GM03348 (cell line): ENCODE measurements around the gene LRWD1.

ENCODE experiments used
- DNase-seq: peaks from one replicate; pipeline ENCODE4 v3.0.0; 2012; ENCODE audit warnings: low spot score

The LRWD1 gene

DNA sequence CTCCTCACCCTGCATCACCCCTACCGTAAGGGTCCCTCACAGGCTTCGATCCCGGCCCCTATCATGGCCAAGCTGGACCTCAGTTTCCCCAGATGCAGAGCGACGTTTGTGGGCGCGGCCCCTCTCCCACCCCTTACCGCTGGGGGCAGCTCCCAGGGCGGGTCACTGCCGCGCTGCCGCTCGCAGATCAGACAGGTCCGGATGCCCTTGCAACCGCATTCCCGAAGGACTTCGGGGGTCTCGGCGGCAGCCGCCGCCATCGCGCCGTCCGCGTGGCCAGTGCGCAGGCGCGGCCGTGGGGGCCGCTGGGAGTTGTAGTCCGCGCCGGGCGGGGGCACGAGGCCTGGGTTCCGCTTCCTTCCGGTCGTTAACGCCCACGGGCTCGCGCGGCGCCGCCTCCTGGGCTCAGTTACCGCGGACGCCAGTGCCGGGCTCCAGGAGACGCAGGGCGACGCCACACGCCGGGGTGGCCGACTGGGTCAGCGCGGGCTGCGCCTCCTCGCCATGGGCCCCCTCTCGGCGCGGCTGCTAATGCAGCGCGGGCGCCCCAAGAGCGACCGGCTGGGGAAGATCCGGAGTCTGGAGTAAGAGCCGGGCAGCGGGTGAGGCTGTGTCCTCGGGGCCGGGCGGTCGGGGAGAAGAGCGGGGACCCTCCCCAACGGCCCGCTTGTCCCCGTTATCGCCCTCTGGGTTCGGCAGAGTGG lies at the start of gene LRWD1, which contains the start of gene ALKBH4:
TSS of gene LRWD1 (plus strand) at position 408 of the 704 bp plus-strand sequence. CDS start at position 505, 97 bp downstream.
TSS of gene ALKBH4 (minus strand) at position 287 of the 704 bp plus-strand sequence. CDS start at position 260, 27 bp downstream.
- peak; percentile 100 for DNase-seq

DNA sequence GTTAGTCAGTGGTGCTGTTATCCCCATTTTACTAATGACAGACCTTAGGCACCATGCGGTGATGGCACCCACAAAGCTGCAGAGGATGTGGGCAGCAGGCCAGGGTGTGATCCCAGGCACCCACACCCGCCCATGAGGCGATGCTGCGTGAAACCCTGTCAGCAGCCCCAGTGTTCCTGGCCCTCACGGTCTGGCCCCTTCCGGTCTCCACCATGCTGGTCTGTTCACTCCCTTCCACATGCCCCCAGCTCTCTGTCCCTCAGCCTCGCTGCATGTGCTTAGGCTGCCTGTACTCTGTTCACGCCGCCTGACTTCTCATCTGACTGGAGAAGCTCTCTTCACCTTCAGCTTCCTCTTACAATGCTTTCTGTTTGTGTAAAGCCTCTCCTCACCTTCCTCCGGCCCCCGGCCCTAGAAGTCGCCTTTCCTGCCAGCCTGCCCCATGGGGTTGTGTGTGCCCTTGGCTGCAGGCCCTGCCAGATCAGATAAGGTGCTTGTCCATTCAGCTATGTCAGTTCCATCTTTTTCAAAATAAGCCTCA lies 49.0 kb upstream of the LRWD1 start:
- no peak for DNase-seq

DNA sequence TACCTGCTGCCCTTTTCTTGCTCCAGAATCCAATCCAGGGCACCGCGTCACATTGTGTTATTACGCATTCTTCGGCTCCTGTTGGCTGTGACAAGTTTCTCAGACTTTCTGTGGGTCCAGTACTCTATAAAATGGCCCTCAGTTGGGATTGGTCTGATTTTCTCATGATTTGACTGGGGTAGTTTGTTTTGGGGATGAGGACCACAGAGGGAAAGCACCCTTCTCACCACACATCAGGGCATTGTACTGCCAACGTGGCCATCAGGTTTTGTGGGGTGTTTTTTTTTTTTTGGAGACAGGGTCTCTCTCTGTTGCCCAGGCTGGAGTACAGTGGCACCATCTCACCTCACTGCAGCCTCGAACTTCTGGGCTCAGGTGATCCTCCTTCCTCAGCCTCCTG lies 48.4 kb upstream of the LRWD1 start:
- DNase-seq = no peak

DNA sequence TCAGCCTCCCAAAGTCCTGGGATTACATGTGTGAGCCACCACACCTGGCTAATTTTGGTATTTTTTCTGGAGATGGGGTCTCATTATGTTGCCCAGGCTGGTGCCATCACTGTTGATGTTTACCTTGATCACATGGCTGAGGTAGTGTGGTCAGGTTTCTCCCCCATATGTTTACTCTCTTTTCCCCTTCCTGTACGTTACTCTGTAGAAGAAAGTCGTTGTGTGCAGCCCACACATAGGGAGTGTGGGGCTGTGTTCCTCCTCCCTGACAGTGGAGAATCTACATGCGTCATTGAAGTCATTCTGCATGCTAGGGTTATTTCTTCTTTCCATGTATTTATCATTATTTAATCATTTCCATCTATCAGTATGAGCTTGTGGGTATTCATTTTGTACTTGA lies 47.7 kb upstream of the LRWD1 start:
- no peak for DNase-seq

DNA sequence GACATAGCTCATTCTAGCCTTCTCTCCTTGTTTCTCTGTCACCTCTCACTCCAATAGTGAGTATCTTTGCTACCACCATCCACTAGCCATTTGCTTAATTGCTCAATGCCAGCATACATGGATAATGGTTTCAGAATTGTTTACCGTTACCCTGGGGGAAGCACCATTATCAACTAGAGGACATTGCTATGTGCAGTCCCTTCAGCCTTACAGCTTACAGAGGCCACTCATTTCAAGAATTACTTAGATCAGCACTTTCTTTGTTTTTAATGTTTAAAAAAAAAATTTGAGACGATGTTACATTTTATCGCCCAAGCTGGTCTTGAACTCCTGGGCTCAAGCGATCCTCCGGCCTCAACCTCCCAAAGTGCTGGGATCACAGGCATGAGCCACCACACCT lies 46.2 kb upstream of the LRWD1 start:
- DNase-seq = no peak

DNA sequence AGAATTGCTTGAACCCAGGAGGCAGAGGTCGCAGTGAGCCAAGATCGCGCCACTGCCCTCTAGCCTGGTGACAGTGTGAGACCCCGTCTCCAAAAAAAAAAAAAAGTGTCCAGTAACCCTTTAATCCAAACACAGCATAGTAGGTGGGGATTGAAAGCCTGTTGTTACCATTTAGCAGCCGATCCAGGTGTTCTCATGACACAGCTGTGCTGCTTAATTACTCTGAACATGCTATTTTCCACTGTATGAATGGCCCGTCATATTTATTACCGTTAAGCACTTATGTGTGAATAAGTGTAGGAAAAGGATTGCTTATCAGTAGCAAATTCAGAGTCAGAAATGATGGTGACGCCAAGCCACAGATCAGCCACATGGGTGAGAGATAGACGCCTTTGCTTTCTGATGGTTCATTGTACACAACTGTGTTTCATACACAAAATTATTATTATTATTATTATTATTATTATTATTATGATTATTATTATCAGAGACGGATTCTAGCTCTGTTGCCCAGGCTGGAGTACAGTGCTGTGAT lies 43.0 kb upstream of the LRWD1 start:
- DNase-seq = no peak

DNA sequence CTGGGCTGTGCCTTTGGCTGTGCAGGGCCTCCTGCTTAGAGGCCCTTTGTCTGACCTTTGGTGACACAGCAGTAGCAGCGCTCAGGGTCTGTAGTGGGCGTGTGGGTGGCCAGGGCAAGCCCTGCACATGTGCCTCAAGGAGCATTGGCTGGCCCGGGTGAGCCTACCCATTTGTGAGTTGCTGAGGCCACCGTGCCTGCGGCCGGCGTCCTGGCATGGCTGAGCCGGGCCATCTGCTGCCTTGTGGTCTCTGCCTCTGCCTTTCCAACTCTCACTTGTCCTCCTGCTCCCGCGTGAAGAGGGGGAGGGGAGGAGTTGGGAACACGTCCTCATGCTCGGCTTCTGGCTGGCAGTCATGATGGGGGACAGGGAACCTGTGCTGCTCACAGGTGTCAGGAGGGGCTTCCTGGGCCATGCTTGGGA lies 40.6 kb upstream of the LRWD1 start:
- DNase-seq = no peak

DNA sequence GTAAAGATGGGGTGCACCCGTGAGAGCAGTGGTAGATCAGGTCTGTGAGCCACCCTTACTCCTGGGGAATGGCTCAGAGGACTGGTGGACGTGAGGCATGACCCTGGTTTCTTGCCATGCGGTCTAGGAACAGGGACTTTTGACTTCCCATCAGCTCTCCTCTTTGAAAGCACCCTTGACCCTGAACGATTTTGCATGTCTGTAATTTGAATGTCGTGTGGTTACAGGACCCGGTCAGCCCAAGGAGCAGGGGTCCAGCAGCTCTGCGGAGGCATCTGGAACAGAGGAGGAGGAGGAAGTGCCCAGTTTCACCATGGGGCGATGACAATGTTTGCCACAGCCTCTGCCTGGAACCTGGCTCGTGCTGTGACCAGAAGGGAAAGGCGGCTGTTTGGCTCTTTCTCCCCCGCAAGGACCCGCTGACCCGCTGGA lies 40.0 kb upstream of the LRWD1 start:
- no peak for DNase-seq

DNA sequence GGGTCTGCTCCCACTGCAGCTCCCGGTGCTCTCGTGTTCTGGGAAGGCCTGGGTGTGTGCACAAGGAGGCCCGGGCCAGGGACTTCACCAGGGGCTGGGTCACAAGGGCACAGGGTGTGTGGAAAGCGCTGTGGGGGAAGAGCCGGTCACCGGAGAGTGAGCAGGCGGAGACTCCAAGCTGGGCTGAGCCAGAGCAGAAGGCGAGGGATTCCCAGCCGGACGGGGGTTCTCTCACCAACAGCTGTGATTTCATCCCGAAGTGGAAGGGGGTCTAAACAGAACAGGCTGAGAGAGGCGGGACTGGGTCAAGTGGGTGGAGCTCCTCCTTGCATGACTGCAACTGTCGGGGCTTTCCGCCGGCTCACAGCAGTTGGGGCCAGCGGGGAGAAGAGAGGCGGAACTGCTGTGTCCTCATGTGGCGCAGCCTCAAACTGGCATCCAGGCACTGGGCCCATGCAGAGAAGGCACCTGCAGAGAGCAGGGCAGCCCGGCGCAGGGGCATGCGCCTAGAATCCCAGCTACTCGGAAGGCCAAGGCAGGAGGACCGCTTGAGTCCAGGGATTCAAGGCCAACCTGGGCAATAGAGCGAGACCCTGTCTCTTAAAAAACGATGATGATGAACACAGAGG lies 39.0 kb upstream of the LRWD1 start:
- no peak for DNase-seq

DNA sequence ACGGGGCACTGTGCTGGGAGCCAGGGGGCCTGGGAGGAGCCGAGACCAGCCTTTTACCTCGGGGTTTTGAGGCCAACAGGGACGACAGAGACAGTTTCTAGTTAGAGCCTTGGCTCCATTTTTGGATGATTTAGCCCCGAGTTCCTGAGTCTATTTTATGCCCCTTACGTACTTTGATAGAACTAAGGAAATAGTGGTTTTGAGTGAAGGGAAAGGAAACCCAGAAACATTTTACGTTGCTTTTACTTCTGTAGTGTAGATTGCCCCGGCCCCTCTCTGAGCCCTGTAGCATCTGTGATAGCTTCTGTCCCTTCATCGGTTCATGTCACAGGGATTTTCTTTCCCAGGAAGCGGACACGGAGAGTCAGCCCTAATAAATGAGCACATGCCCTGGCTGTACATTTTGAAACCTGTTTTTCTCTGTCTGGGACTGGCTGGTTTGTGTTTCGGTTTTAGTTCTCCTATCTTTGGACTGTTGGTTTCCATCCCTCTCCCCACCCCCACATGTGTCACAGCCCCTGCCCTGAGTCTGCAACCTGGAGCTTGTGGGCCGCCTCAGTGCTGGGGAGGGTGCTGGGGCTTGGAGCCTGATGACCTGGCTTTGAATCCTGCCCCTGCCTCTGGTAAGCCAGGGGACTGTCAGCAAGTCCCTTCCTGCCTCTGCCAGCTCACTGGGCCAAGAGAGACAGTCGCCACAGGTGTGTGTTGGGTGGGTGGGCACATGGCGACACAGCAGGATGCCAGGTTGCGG lies 38.3 kb upstream of the LRWD1 start:
- no peak for DNase-seq

DNA sequence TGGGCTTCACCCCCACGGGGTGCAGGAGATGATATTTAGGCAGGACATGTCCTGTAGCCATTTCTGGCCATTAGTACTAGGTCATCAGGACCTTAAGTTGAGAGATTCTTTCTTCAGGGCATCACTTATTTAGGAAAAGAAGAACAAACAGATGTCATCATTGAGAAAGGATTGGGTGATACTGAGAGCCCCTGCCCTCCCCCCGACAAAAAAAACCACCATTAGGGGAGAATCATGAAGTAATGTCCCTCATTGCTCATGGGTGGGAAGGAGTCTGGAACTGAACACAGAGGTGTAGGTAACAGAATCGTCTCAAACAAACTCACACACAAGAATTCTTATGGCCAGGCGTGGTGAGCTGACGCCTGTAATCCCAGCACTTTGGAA lies 37.8 kb upstream of the LRWD1 start:
- no peak for DNase-seq

DNA sequence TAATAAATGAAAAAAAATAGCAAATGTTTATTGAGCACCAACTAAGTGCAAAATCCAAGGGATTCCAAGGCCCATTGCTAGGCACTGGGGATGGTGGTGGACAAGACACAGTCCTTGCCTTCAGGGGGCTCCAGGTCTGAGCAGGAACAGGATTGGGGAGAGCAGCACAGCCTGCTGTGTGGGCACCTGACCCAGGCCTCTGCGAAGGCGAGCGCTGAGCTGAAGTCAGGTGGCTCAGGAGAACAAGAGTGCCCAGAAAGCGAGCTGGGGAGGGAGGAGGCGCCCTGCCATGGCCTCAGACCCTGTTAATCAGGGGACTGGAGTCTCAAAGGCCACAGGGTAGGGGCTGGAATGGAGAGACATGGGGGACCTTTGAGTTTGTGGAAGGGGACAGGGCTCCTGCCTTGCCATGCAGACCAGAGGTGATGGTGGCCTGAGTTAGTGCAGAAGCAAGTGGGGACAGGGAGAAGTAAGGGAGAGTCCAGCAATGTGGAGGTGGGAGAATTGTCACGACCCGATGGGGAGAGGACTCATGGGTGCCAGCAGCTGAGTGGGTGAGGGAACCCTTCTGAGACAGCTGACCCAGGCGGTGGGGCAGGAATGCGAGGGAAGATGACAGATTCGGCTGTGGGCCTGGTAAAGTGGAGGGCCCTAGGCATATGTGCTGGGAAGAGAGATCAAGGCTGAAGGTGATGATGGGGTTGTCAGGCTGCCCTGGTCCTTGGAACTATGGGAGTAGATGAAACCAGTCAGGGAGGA lies 35.5 kb upstream of the LRWD1 start:
- no peak for DNase-seq

DNA sequence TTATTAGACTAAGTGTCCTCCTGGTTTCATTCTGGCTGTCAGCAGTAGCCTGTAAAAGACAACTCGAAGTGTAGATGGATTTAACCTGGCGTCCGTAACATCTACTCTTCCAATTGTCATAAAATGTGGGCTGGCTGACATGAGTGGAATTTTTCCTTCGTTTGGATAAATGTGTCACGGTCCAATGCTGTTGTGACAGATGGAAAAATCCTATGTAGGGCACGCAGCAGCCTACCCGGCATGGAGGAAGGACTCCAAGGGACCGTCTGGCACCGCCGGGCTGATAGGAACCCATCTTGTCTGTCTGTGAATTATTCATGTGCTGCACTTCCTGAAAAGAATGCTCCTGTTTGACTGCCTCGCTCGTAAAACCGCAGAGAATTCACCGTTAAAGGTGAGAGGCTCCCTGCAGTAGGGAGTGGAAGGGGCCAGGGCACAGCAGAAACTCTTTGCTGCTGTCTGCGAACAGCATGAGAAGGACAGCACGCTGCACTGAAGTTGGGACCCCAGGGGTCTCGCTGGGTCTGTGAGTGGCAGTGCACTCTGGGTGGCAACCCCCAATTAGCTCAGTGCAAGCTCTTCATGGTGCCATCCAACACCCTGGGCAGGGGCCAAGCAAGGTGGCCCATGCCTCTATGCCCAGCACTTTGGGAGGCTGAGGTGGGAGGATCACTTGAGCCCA lies 33.0 kb upstream of the LRWD1 start:
- no peak for DNase-seq

DNA sequence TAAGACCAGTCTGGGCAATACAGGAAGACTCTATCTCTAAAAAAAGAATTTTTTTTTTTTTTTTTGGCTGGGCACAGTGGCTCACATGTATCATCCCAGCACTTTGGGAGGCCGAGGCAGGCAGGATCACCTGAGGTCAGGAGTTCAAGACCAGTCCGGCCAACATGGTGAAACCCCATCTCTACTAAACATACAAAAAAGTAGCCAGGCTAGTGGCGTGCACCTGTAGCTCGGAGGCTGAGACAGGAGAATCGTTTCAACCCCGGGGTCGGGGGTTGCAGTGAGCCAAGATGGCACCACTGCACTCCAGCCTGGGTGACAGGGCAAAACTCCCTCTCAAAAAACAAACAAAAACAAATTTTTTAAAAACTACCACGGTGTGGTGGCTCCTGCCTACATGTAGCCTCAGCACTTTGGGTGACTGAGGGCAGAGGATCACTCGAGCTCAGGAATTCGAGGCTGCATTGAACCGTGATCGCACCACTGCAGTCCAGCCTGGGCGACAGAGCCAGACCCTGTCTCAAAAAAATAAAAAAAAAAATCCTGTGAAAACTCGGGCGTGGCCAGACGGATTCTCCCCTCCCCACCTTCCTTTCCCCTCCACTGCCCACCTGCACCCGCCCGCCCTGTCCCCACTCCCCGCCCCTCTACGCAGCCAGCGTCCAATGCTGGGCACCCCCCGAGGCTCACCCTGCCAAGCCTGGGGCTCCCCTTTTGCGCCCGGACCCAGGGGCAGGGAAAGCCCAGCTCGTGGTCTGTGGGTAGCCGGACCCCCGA lies 32.2 kb upstream of the LRWD1 start:
- peak; percentile 45 for DNase-seq

DNA sequence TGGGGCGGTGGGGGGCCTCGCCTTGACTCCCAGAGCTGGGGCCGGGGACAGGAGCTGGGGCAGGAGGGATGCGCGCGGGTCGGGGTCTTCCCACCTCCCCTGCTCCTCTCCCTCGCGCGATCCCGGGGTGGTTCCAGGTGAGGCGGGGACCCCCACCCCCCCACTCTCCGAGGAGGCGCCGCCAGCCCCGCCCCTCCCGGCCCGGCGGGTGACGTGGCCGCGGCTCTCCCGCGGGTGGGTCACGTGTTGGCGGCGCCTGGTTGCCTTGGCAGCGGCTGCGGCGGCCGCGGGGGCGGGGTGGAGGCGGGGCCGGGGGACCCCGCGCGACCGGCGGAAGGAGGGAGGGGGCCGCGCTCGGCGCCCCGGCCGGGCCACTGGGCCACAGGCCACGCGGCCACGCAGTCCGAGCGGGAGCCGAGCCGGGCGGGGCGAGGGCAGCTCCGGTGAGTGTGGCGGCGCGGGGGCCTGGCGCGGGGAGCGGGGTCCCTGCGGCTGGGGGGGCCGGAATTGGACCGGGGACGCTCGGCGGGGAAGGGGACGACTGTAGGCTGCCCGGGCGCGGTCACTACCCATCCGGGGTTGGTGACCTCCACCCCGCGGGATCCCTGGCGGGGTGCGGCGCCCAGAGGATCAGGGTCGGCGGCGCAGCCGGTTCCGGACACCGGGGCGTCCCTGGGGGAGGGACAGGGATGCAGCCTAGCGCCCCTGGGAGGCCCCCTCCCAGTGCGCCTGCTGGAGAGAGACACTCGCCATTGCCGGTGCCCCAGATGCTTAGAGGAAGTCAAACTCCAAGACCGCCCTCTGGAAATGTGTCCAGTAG lies 31.4 kb upstream of the LRWD1 start, which contains the start of gene ORAI2:
TSS of gene ORAI2 (plus strand) at position 357 of the 820 bp plus-strand sequence. CDS start 5,382 bp downstream, outside the sequence.
- peak; percentile 97 for DNase-seq

DNA sequence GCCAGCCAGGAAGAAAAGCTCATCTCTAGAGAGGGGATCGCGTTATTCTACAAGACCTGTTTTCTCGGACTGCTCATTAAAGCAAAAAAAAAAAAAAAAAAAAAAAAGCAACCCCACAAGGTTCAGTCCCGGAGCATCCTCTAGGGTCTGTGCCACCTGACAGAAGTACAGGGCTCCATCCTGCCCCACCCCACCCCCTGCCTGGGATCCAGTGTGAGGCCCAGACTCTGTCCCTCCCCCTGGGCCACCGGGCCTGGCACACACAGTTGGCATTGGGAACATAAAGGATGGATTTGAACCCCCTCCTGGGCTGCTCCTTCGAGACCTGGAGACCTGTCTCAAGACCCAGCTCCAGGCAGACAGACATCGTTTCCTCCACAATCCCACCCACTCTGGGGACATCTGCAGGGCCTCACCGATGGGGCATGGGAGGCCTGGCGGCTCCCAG lies 30.7 kb upstream of the LRWD1 start:
- DNase-seq = no peak

DNA sequence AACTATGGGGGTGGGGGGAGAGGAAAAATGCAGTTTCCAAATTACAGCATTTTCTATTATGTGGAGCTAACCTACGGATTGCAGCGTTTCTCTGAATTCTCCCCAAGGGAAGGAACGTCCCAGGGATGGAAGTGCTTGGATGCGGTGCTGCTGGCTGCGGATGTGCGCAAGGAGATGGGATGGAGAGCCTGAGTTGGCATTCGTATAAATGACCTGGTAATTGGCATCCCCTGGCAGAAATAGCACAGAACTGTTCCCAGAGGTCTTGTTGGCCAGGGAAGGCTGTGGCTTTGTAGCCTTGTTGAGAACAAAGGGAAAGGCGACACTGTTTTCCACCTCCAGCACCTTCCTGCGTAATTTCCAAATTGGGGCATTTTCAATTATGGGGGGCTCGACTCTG lies 28.7 kb upstream of the LRWD1 start:
- no peak for DNase-seq

DNA sequence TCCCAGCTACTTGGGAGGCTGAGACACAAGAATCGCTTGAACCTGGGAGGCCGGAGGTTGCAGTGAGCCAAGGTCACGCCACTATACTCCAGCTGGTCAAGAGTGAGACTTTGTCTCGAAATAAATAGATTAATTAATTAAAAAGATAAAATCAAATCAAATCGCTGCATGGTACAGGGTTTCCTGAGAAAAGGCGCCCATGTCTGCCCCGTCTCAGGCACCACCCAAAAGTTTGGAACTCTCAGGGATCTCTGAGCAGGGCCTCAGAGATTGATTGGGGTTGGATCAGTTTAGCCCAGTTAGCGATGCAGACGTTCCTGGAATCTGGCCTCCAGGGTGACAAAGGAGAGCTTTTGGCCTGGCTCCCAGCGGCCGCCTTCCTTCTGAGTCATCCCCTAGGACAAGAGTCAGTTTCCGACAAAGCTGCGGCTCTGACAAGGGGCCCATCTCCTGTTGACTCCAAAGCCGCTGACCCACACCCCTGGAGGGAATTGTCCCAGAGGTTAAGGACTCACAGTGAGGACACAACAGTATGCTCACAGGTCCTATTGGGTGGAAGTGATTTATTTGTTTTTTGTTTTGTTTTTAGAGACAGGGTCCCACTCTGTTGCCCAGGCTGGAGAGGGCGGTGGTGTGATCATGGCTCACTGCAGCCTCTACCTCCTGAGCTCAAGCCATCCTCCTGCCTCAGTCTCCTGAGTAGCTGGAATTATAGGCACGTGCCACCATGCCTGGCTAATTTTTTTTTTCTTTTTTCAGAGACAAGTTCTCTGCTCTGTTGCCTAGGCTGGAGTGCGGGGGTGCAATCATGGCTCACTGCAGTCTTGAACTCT lies 24.6 kb upstream of the LRWD1 start:
- peak; percentile 76 for DNase-seq
